SK-N-SH (cell line): ENCODE results near the gene HSPA9.

ENCODE experiments used
- EP300 ChIP-seq, 2 experiments: IDR thresholded peaks; 2 replicates each; pipeline versions ENCODE4 v1.4.0 to v1.6.1; 2012; ENCODE audit warnings: borderline replicate concordance in 1 of 2, low read depth in 1 of 2, low read length in 1 of 2
- EZH2phosphoT487 ChIP-seq: fragments of 200-600 bp; sonication (generic); IDR thresholded peaks from 2 replicates; pipeline ENCODE4 v1.6.1; 2017; ENCODE audit warnings: low read depth, mixed run types, mild to moderate bottlenecking, antibody characterized with exemption, moderate library complexity, borderline replicate concordance
- FOXM1 ChIP-seq: IDR thresholded peaks from 2 replicates; pipeline ENCODE4 v1.4.0; 2012; ENCODE audit warnings: low read depth, mild to moderate bottlenecking
- JUND ChIP-seq: IDR thresholded peaks from 2 replicates; pipeline ENCODE4 v1.4.0; 2012
- MEF2A ChIP-seq: IDR thresholded peaks from 2 replicates; pipeline ENCODE4 v1.4.0; 2012; ENCODE audit warnings: low read depth, borderline replicate concordance
- MXI1 ChIP-seq: IDR thresholded peaks from 2 replicates; pipeline ENCODE4 v1.6.1; 2012; ENCODE audit warnings: mild to moderate bottlenecking, low read depth, low read length, improper control_type of control experiment
- NFIC ChIP-seq: IDR thresholded peaks from 2 replicates; pipeline ENCODE4 v1.4.0; 2012; ENCODE audit warnings: borderline replicate concordance
- POLR2AphosphoS5 ChIP-seq: IDR thresholded peaks from 2 replicates; pipeline ENCODE4 v1.6.1; 2012; ENCODE audit warnings: low read depth, low read length
- RFX5 ChIP-seq: IDR thresholded peaks from 2 replicates; pipeline ENCODE4 v1.6.1; 2012; ENCODE audit warnings: mild to moderate bottlenecking, improper control_type of control experiment, low read length
- SMC3 ChIP-seq: IDR thresholded peaks from 2 replicates; pipeline ENCODE4 v1.6.1; 2012; ENCODE audit warnings: low read depth, low read length, improper control_type of control experiment
- TF ChIP-seq, protein P1 (sequence below): fragments of 200-600 bp; sonication (generic); IDR thresholded peaks from 2 replicates; pipeline ENCODE4 v1.6.1; 2017; ENCODE audit warnings: antibody characterized with exemption, mild to moderate bottlenecking, moderate library complexity
- TF ChIP-seq, protein P2 (sequence below): IDR thresholded peaks from 2 replicates; pipeline ENCODE4 v1.6.1; 2012; ENCODE audit warnings: mild to moderate bottlenecking, low read depth, low read length, moderate library complexity
- TF ChIP-seq, protein P3 (sequence below): IDR thresholded peaks from 2 replicates; pipeline ENCODE4 v1.4.0; 2012; ENCODE audit warnings: low read depth, borderline replicate concordance
- TF ChIP-seq, protein P4 (sequence below): fragments of 150-350 bp; IDR thresholded peaks from 2 replicates; pipeline ENCODE4 v1.6.1; 2017; ENCODE audit warnings: antibody characterized with exemption, low read length, low read depth, borderline replicate concordance

DNA sequence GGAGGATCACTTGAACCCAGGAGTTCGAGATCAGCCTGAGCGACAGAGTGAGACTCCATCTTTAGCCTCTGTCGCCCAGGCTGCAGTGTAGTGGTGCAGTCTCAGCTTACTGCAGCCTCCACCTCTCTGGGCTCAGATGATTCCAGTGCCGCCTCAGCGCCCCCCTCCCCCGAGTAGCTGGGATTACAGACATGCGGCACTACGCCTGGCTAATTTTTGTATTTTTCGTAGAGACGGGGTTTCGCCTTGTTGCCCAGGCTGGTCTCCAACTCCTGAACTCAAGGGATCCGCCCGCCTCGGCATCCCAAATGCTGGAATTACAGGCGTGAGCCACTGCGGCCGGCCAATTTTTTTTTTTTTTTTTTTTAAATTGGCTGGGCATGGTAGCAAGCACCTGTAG, 2.3 kb upstream of the HSPA9 start:
- TF ChIP-seq MEF2A: no peak
- TF ChIP-seq EZH2phosphoT487: no peak
- TF ChIP-seq, protein P1, sequence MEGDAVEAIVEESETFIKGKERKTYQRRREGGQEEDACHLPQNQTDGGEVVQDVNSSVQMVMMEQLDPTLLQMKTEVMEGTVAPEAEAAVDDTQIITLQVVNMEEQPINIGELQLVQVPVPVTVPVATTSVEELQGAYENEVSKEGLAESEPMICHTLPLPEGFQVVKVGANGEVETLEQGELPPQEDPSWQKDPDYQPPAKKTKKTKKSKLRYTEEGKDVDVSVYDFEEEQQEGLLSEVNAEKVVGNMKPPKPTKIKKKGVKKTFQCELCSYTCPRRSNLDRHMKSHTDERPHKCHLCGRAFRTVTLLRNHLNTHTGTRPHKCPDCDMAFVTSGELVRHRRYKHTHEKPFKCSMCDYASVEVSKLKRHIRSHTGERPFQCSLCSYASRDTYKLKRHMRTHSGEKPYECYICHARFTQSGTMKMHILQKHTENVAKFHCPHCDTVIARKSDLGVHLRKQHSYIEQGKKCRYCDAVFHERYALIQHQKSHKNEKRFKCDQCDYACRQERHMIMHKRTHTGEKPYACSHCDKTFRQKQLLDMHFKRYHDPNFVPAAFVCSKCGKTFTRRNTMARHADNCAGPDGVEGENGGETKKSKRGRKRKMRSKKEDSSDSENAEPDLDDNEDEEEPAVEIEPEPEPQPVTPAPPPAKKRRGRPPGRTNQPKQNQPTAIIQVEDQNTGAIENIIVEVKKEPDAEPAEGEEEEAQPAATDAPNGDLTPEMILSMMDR: no peak
- no peak for TF ChIP-seq EP300 (IDR thresholded peaks at IDR 0.05; ENCODE audit: borderline replicate concordance in 1 of 2, low read depth in 1 of 2, low read length in 1 of 2)
- TF ChIP-seq, protein P2, sequence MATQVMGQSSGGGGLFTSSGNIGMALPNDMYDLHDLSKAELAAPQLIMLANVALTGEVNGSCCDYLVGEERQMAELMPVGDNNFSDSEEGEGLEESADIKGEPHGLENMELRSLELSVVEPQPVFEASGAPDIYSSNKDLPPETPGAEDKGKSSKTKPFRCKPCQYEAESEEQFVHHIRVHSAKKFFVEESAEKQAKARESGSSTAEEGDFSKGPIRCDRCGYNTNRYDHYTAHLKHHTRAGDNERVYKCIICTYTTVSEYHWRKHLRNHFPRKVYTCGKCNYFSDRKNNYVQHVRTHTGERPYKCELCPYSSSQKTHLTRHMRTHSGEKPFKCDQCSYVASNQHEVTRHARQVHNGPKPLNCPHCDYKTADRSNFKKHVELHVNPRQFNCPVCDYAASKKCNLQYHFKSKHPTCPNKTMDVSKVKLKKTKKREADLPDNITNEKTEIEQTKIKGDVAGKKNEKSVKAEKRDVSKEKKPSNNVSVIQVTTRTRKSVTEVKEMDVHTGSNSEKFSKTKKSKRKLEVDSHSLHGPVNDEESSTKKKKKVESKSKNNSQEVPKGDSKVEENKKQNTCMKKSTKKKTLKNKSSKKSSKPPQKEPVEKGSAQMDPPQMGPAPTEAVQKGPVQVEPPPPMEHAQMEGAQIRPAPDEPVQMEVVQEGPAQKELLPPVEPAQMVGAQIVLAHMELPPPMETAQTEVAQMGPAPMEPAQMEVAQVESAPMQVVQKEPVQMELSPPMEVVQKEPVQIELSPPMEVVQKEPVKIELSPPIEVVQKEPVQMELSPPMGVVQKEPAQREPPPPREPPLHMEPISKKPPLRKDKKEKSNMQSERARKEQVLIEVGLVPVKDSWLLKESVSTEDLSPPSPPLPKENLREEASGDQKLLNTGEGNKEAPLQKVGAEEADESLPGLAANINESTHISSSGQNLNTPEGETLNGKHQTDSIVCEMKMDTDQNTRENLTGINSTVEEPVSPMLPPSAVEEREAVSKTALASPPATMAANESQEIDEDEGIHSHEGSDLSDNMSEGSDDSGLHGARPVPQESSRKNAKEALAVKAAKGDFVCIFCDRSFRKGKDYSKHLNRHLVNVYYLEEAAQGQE: no peak
- TF ChIP-seq RFX5: no peak
- no peak for TF ChIP-seq MXI1
- no peak for TF ChIP-seq JUND
- TF ChIP-seq, protein P3, sequence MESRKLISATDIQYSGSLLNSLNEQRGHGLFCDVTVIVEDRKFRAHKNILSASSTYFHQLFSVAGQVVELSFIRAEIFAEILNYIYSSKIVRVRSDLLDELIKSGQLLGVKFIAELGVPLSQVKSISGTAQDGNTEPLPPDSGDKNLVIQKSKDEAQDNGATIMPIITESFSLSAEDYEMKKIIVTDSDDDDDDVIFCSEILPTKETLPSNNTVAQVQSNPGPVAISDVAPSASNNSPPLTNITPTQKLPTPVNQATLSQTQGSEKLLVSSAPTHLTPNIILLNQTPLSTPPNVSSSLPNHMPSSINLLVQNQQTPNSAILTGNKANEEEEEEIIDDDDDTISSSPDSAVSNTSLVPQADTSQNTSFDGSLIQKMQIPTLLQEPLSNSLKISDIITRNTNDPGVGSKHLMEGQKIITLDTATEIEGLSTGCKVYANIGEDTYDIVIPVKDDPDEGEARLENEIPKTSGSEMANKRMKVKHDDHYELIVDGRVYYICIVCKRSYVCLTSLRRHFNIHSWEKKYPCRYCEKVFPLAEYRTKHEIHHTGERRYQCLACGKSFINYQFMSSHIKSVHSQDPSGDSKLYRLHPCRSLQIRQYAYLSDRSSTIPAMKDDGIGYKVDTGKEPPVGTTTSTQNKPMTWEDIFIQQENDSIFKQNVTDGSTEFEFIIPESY: no peak
- TF ChIP-seq, protein P4, sequence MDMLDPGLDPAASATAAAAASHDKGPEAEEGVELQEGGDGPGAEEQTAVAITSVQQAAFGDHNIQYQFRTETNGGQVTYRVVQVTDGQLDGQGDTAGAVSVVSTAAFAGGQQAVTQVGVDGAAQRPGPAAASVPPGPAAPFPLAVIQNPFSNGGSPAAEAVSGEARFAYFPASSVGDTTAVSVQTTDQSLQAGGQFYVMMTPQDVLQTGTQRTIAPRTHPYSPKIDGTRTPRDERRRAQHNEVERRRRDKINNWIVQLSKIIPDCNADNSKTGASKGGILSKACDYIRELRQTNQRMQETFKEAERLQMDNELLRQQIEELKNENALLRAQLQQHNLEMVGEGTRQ: no peak
- no peak for TF ChIP-seq SMC3
- TF ChIP-seq POLR2AphosphoS5: no peak
- no peak for TF ChIP-seq NFIC
- TF ChIP-seq FOXM1: no peak
